Measurements from ENCODE around the gene CALD1. TPM values are rescaled to one million over a fixed set of nuclear protein-coding genes. Genes with fewer than 3 reads are reported as not detected.
A peak's percentile ranks its signal among the peaks of the same experiment; 100 is the strongest.

Gene CALD1
- total and polyA plus RNA-seq, 4 donors = 48.0 to 226 (median 95.2) TPM

DNA sequence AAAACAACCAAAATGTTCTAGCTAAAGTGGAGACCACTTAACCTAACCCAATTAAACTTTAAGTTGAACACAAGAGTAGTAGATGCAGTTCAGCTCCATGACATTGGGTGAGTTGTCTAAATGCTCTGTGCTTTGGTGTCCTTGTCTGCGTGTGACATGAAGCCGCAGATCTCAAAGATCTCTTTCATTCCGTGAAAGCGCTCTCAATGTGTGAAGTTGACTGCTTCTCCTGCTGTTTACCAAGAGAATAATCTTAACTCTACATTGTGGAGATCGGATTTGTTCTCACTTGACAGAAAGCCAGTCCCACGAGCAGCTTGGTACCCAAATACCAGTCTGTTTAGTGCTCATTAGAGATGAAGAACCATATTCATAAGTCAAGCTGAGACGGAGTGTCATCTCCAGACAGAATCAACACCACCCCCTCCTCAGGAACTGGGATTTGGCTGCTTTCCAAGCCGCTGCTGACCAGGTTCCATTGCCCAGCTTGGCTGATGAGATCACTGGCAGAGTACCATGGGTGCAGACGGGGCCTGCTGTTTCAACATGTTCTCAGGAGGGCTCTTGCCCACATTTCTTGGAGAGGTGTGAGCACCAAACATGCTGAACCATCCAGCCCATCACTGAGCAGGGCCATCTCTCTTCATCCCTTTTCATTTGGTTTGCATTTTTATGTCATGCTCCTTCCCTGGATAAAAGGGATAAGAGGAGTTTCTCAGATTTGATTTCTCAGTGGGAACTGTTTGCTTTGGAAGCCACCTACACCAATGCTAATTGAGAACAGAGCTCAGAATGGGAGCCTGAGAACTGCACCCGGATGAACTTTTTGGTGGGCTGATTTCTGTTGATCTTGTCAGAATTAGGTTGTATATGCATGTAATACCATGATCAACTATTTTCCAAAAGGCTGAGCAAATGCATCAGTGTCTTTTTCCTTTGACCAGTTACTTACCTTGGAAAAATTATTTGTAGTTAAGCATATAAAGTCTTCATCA is 111.1 kb downstream of the CALD1 start:
- peak overlapping the region; percentile 92 to 93 for H3K27ac ChIP-seq (ENCODE audit: low read depth in 1 of 2, low read length in 2 of 2)

DNA sequence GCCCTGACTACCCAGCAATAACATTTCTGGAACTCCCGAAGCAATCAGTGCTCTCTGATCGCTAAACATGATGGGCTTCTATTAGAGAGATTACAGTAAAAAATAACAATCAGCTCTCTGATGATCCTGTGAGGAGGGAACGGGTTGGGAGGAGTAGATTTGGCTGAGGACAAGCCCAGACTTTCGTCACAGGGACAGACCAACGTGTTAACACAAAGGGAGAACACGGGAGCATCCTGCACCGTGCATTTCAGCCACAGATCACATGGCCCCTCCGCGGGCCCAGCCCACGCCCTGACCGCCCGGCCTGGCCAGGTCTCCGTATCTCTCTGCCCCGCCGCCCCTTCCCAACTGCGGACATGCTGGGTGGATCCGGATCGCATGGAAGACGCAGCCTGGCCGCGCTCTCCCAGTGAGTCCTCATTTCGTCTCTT is 111.8 kb downstream of the CALD1 start:
- Histone ChIP-seq H3K27ac (ENCODE audit: low read depth in 1 of 2, low read length in 2 of 2) (peak overlapping the region; percentile 92 to 93), H3K4me1 (ENCODE audit: control insufficient read depth in 4 of 4, insufficient read depth in 4 of 4, low read length in 3 of 4) (peaks cover 5 to 34% (median 18%) of the 10 kb centered on the region in 4 donors), H3K4me3 (ENCODE audit: low read depth in 1 of 3, low read length in 3 of 3) (peak overlapping the region; percentile 30 to 81 (median 55)), H3K27me3 (ENCODE audit: control insufficient read depth in 4 of 4, insufficient read depth in 4 of 4, low read length in 3 of 4) (no peaks in the 10 kb centered on the region), H3K9ac (ENCODE audit: low read depth in 1 of 2, low read length in 2 of 2) (peak overlapping the region; percentile 82 to 90), H3K36me3 (ENCODE audit: control insufficient read depth in 4 of 4, insufficient read depth in 3 of 4, low read depth in 1 of 4, low read length in 3 of 4) (no peaks in the 10 kb centered on the region), H3K9me3 (ENCODE audit: control insufficient read depth in 4 of 4, low read length in 3 of 4) (peaks cover 0 to 9% (median 2%) of the 10 kb centered on the region in 4 donors)
- DNase-seq (ENCODE audit: low spot score) = peak; percentile 70
- WGBS = 4% methylated on average over 22 of the region's 22 CpGs
- no peak for TF ChIP-seq NR2F2 (IDR thresholded peaks at IDR 0.05)
- TF ChIP-seq EGR1 (IDR thresholded peaks at IDR 0.05; ENCODE audit: low read depth in 2 of 2) = peak in 1 of 2 donors; percentile 60
- no peak for TF ChIP-seq GABPA (IDR thresholded peaks at IDR 0.05 in 1 of 2, conservative IDR thresholded peaks at IDR 0.05 in 1 of 2)
- peak; percentile 19 for TF ChIP-seq FOXA2 (IDR thresholded peaks at IDR 0.05)
- TF ChIP-seq RAD21 (IDR thresholded peaks at IDR 0.05) = peak; percentile 17 to 60
- TF ChIP-seq, protein P1, sequence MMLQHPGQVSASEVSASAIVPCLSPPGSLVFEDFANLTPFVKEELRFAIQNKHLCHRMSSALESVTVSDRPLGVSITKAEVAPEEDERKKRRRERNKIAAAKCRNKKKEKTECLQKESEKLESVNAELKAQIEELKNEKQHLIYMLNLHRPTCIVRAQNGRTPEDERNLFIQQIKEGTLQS (IDR thresholded peaks at IDR 0.05) = peak; percentile 75
- TF ChIP-seq RXRA (IDR thresholded peaks at IDR 0.05) = peak; percentile 58 to 70
- TF ChIP-seq FOXA1 (IDR thresholded peaks at IDR 0.05) = peak; percentile 45
- peak; percentile 26 for TF ChIP-seq HNF4G (IDR thresholded peaks at IDR 0.05)
- TF ChIP-seq, protein P2, sequence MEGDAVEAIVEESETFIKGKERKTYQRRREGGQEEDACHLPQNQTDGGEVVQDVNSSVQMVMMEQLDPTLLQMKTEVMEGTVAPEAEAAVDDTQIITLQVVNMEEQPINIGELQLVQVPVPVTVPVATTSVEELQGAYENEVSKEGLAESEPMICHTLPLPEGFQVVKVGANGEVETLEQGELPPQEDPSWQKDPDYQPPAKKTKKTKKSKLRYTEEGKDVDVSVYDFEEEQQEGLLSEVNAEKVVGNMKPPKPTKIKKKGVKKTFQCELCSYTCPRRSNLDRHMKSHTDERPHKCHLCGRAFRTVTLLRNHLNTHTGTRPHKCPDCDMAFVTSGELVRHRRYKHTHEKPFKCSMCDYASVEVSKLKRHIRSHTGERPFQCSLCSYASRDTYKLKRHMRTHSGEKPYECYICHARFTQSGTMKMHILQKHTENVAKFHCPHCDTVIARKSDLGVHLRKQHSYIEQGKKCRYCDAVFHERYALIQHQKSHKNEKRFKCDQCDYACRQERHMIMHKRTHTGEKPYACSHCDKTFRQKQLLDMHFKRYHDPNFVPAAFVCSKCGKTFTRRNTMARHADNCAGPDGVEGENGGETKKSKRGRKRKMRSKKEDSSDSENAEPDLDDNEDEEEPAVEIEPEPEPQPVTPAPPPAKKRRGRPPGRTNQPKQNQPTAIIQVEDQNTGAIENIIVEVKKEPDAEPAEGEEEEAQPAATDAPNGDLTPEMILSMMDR (IDR thresholded peaks at IDR 0.05; ENCODE audit: low read depth, low read length, missing input control) = no peak
- peak; percentile 63 for TF ChIP-seq SP1 (IDR thresholded peaks at IDR 0.05)
- peak in 1 of 2 donors; percentile 78 for TF ChIP-seq HNF4A (conservative IDR thresholded peaks at IDR 0.05)
- peak in 1 of 2 donors; percentile 54 for TF ChIP-seq JUND (IDR thresholded peaks at IDR 0.05)
- TF ChIP-seq, protein P3, sequence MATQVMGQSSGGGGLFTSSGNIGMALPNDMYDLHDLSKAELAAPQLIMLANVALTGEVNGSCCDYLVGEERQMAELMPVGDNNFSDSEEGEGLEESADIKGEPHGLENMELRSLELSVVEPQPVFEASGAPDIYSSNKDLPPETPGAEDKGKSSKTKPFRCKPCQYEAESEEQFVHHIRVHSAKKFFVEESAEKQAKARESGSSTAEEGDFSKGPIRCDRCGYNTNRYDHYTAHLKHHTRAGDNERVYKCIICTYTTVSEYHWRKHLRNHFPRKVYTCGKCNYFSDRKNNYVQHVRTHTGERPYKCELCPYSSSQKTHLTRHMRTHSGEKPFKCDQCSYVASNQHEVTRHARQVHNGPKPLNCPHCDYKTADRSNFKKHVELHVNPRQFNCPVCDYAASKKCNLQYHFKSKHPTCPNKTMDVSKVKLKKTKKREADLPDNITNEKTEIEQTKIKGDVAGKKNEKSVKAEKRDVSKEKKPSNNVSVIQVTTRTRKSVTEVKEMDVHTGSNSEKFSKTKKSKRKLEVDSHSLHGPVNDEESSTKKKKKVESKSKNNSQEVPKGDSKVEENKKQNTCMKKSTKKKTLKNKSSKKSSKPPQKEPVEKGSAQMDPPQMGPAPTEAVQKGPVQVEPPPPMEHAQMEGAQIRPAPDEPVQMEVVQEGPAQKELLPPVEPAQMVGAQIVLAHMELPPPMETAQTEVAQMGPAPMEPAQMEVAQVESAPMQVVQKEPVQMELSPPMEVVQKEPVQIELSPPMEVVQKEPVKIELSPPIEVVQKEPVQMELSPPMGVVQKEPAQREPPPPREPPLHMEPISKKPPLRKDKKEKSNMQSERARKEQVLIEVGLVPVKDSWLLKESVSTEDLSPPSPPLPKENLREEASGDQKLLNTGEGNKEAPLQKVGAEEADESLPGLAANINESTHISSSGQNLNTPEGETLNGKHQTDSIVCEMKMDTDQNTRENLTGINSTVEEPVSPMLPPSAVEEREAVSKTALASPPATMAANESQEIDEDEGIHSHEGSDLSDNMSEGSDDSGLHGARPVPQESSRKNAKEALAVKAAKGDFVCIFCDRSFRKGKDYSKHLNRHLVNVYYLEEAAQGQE (IDR thresholded peaks at IDR 0.05) = no peak
- peak; percentile 41 for TF ChIP-seq YY1 (IDR thresholded peaks at IDR 0.05)
- TF ChIP-seq, protein P4, sequence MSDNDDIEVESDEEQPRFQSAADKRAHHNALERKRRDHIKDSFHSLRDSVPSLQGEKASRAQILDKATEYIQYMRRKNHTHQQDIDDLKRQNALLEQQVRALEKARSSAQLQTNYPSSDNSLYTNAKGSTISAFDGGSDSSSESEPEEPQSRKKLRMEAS (IDR thresholded peaks at IDR 0.05) = no peak
- peak; percentile 83 for TF ChIP-seq TAF1 (conservative IDR thresholded peaks at IDR 0.05)
- TF ChIP-seq, protein P5, sequence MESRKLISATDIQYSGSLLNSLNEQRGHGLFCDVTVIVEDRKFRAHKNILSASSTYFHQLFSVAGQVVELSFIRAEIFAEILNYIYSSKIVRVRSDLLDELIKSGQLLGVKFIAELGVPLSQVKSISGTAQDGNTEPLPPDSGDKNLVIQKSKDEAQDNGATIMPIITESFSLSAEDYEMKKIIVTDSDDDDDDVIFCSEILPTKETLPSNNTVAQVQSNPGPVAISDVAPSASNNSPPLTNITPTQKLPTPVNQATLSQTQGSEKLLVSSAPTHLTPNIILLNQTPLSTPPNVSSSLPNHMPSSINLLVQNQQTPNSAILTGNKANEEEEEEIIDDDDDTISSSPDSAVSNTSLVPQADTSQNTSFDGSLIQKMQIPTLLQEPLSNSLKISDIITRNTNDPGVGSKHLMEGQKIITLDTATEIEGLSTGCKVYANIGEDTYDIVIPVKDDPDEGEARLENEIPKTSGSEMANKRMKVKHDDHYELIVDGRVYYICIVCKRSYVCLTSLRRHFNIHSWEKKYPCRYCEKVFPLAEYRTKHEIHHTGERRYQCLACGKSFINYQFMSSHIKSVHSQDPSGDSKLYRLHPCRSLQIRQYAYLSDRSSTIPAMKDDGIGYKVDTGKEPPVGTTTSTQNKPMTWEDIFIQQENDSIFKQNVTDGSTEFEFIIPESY (IDR thresholded peaks at IDR 0.05) = peak; percentile 25

More for the DNA sequence above, 111.1 kb downstream of the CALD1 start:
- Histone ChIP-seq H3K27me3 (ENCODE audit: control insufficient read depth in 4 of 4, insufficient read depth in 4 of 4, low read length in 3 of 4) (no peaks in the 10 kb centered on the region), H3K36me3 (ENCODE audit: control insufficient read depth in 4 of 4, insufficient read depth in 3 of 4, low read depth in 1 of 4, low read length in 3 of 4) (no peaks in the 10 kb centered on the region), H3K9me3 (ENCODE audit: control insufficient read depth in 4 of 4, low read length in 3 of 4) (peaks cover 0 to 2% (median 0%) of the 10 kb centered on the region in 4 donors), H3K9ac (ENCODE audit: low read depth in 1 of 2, low read length in 2 of 2) (no peak overlapping the region), H3K4me1 (ENCODE audit: control insufficient read depth in 4 of 4, insufficient read depth in 4 of 4, low read length in 3 of 4) (peaks cover 5 to 40% (median 19%) of the 10 kb centered on the region in 4 donors), H3K4me3 (ENCODE audit: low read depth in 1 of 3, low read length in 3 of 3) (no peak overlapping the region)
- no peak for TF ChIP-seq TAF1 (conservative IDR thresholded peaks at IDR 0.05)
- no peak for TF ChIP-seq SP1 (IDR thresholded peaks at IDR 0.05)
- TF ChIP-seq RAD21 (IDR thresholded peaks at IDR 0.05) = no peak
- no peak for TF ChIP-seq GABPA (IDR thresholded peaks at IDR 0.05 in 1 of 2, conservative IDR thresholded peaks at IDR 0.05 in 1 of 2)
- no peak for TF ChIP-seq RXRA (IDR thresholded peaks at IDR 0.05)
- no peak for DNase-seq (ENCODE audit: low spot score)
- WGBS = 73% methylated on average over 10 of the region's 10 CpGs
